Measurements from ENCODE around the gene ENC1.

ENC1 gene

DNA sequence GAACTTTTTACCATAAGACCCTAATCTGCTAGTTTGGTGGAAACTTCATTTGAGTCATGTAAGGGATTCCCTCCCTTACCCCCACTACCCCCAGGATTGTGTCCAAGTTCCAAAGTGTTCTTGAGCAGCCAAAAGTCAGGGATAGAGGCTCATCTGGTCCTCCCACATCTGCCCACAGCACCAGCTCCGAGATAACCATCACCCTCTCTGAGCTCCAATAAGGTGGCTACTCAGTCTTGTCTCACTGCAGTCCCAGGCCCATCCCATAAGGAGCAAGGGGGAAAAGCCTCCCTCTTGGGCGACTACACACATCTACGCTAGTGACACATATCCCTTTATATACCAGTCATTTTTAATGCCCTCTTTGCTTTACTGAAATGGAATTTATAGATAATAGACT lies 12.0 kb upstream of the ENC1 start:
- TF ChIP-seq EZH2 (IDR thresholded peaks at IDR 0.05; ENCODE audit: borderline replicate concordance, low read length) (no peak), CTCF (IDR thresholded peaks at IDR 0.05; ENCODE audit: low read length) (no peak)
- no peaks in the 10 kb centered on the region for H4K20me1 ChIP-seq (ENCODE audit: insufficient read depth, low read length)
- H3K27ac ChIP-seq (ENCODE audit: low read depth, low read length, poor library complexity, severe bottlenecking): no peak overlapping the region

DNA sequence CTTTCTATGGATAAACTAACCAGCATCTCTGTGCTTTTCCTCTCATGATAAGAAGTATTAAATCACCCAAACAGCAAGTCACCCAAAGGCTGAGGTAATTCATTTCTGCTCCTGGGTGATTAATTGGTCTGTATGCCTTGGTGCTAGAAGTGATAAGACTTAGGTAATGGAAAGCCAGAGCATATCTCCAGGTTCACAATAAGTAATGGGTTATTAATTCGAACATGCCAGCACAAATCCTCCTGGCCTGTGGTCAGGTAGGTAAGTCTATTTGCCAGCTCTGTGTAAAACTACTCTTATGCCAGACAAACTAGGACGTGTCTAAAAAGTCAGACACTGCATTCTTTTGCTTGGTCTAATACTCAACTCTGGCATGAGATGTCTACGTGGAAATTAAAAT lies 11.2 kb upstream of the ENC1 start:
- no peaks in the 10 kb centered on the region for H3K36me3 ChIP-seq (ENCODE audit: insufficient read depth, low read length)
- no peak overlapping the region for H3K27ac ChIP-seq (ENCODE audit: low read depth, low read length, poor library complexity, severe bottlenecking)
- H3K4me1 ChIP-seq (ENCODE audit: insufficient read depth, low read length, severe bottlenecking): no peaks in the 10 kb centered on the region
- no peak overlapping the region for H3K9ac ChIP-seq (ENCODE audit: low read length)
- no peak overlapping the region for H2AFZ ChIP-seq (ENCODE audit: low read length)
- no peaks in the 10 kb centered on the region for H3F3A ChIP-seq (ENCODE audit: insufficient read depth, low read length)
- no peaks in the 10 kb centered on the region for H3K27me3 ChIP-seq (ENCODE audit: insufficient read depth, low read length)
- no peaks in the 10 kb centered on the region for H3K9me2 ChIP-seq (ENCODE audit: low read depth, low read length)
- H3K4me2 ChIP-seq (ENCODE audit: low read length): no peak overlapping the region
- H3K4me3 ChIP-seq (ENCODE audit: low read depth, low read length, poor library complexity, severe bottlenecking): no peak overlapping the region
- H4K20me1 ChIP-seq (ENCODE audit: insufficient read depth, low read length): no peaks in the 10 kb centered on the region
- no peaks in the 10 kb centered on the region for H3K9me3 ChIP-seq (ENCODE audit: low read length)
- no peaks in the 10 kb centered on the region for H3K79me2 ChIP-seq (ENCODE audit: insufficient read depth, low read length)
- no peak for TF ChIP-seq CTCF (IDR thresholded peaks at IDR 0.05; ENCODE audit: low read length)
- no peak for TF ChIP-seq EZH2 (IDR thresholded peaks at IDR 0.05; ENCODE audit: borderline replicate concordance, low read length)

More for the DNA sequence above, 12.0 kb upstream of the ENC1 start:
- Histone ChIP-seq H3K9me2 (ENCODE audit: low read depth, low read length) (no peaks in the 10 kb centered on the region), H3K9ac (ENCODE audit: low read length) (no peak overlapping the region), H3K79me2 (ENCODE audit: insufficient read depth, low read length) (no peaks in the 10 kb centered on the region), H3K9me3 (ENCODE audit: low read length) (no peaks in the 10 kb centered on the region), H3F3A (ENCODE audit: insufficient read depth, low read length) (no peaks in the 10 kb centered on the region), H3K4me2 (ENCODE audit: low read length) (no peak overlapping the region), H2AFZ (ENCODE audit: low read length) (no peak overlapping the region), H3K36me3 (ENCODE audit: insufficient read depth, low read length) (no peaks in the 10 kb centered on the region), H3K4me3 (ENCODE audit: low read depth, low read length, poor library complexity, severe bottlenecking) (no peak overlapping the region), H3K4me1 (ENCODE audit: insufficient read depth, low read length, severe bottlenecking) (no peaks in the 10 kb centered on the region), H3K27me3 (ENCODE audit: insufficient read depth, low read length) (no peaks in the 10 kb centered on the region)

DNA sequence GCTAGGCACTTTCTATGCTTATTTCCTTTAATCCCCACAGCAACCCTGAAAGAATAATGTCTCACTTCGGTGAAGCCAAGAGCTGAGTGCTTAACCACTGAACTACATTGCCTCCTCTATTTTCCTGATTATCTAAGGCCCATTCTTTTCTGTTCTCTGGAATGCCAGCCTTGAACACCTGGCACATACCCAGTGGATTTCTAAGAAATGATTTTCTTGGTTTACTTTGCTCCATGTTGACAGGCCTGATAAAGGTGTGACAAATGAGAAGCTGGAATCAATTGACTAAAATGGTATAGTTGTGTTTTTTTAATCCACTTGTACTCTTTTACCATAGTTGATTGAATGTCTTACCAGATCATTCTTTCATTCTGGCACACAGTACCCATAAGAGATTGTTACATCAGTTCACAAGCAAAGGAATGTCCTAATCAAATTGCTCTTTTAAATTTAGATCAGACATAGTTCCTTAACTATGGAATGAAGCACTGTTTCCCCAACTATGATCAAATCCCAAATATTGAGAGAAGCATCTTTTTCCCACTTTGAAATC lies 9.0 kb upstream of the ENC1 start:
- H3K9ac ChIP-seq (ENCODE audit: low read length): no peak overlapping the region

More for the DNA sequence above, 9.0 kb upstream of the ENC1 start:
- no peaks in the 10 kb centered on the region for H3K36me3 ChIP-seq (ENCODE audit: insufficient read depth, low read length)
- no peak overlapping the region for H3K27ac ChIP-seq (ENCODE audit: low read depth, low read length, poor library complexity, severe bottlenecking)
- no peaks in the 10 kb centered on the region for H3F3A ChIP-seq (ENCODE audit: insufficient read depth, low read length)
- H3K9me3 ChIP-seq (ENCODE audit: low read length): no peaks in the 10 kb centered on the region
- H3K4me3 ChIP-seq (ENCODE audit: low read depth, low read length, poor library complexity, severe bottlenecking): no peak overlapping the region
- H3K4me2 ChIP-seq (ENCODE audit: low read length): no peak overlapping the region
- no peaks in the 10 kb centered on the region for H3K79me2 ChIP-seq (ENCODE audit: insufficient read depth, low read length)
- H3K27me3 ChIP-seq (ENCODE audit: insufficient read depth, low read length): no peaks in the 10 kb centered on the region
- H3K9me2 ChIP-seq (ENCODE audit: low read depth, low read length): no peaks in the 10 kb centered on the region
- no peak overlapping the region for H2AFZ ChIP-seq (ENCODE audit: low read length)
- H3K4me1 ChIP-seq (ENCODE audit: insufficient read depth, low read length, severe bottlenecking): no peaks in the 10 kb centered on the region
- no peak for TF ChIP-seq EZH2 (IDR thresholded peaks at IDR 0.05; ENCODE audit: borderline replicate concordance, low read length)
- no peak for TF ChIP-seq CTCF (IDR thresholded peaks at IDR 0.05; ENCODE audit: low read length)
- H4K20me1 ChIP-seq (ENCODE audit: insufficient read depth, low read length): no peaks in the 10 kb centered on the region
